Measurements from ENCODE around the gene CCNI2. TPM values are rescaled to one million over a fixed set of nuclear protein-coding genes. Genes with fewer than 3 reads are reported as not detected.
A peak's percentile ranks its signal among the peaks of the same experiment; 100 is the strongest.

Gene CCNI2
- total RNA-seq, 2 experiments from 2014 or later: 6.4 to 6.7 TPM

- Mint-ChIP-seq H3K36me3 (ENCODE audit: low read depth) (no peaks in the 10 kb centered on the region), H3K9me3 (no peaks in the 10 kb centered on the region), H3K27me3 (no peaks in the 10 kb centered on the region), H3K4me3 (no peak overlapping the region), H3K4me1 (peaks cover 10% of the 10 kb centered on the region), H3K27ac (no peak overlapping the region)
- ChIA-PET CTCF (no interaction called here), POLR2A (interaction anchor here (1.5 kb wide), 1 partner anchor 9 kb away, joined by 3 read pairs; no protein-coding TSS in a partner anchor)
- no peak for DNase-seq
Measured at GRCh38 chr5:132772291-132773070, 25.3 kb downstream of the CCNI2 start.

DNA sequence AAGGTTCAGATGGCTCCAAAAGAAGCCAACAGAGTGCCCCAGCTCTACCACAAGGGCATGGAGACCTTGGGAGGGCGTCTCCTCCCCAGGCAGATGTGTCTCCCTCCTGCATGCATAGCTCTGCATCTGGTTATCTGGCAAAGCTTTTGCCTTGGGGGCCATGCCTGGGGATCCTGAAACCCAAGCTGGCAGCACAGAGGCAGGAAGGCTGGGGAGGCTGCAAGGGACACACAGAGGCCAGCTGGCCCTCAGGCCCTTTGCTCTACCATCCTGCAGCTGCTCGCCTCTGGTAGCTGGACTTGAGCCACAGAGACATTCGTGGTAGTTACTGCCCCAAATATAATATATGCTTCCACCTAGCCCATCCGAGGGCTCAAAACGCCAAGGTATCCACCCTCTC, 25.9 kb downstream of the CCNI2 start:
- peaks cover 14% of the 10 kb centered on the region for H3K4me1 Mint-ChIP-seq
- no peak overlapping the region for H3K27ac Mint-ChIP-seq
- ChIA-PET CTCF (no interaction called here), POLR2A (interaction anchor here (1.5 kb wide), 1 partner anchor 10 kb away, joined by 3 read pairs; no protein-coding TSS in a partner anchor)
- H3K9me3 Mint-ChIP-seq: no peaks in the 10 kb centered on the region
- no peak for DNase-seq
- H3K36me3 Mint-ChIP-seq (ENCODE audit: low read depth): peaks cover 3% of the 10 kb centered on the region
- peaks cover 4% of the 10 kb centered on the region for H3K27me3 Mint-ChIP-seq
- no peak overlapping the region for H3K4me3 Mint-ChIP-seq

DNA sequence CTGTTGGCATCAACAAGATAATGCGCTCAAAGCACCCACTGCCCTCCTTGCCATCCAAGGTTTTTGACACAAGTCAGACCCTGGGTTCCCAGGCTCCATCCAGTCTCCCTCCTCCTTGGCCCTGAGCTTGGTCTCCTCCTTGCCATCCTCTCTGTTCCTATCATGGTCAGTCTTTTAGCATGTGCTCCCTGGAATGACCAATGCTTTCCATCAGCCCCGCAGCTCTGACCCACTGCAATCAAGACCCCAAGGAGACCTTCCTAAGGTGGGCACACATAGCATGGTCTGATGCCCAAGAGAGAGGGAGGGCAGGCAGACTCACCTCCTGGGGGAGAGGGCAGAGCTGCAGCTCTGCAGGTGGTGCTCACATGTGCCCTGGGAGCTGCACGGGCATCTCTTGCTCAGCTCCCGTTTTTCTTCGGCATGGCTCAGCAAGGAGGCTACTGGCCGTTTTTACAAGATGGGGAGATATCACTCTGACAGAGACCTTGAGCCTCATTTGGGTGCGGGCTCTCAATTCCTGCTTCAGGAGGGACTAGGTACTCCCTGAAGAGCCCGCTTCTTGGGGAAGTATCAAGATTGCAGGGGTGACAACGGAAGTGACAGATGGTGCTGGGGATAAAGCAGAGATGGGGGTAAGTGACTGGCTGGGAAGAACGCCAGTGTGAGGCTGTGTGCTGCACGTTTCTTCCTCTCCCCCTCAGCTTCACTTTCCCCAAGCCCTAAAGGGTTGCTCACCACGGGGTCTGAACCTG, 26.6 kb downstream of the CCNI2 start:
- Mint-ChIP-seq H3K27me3 (peaks cover 10% of the 10 kb centered on the region), H3K27ac (no peak overlapping the region), H3K9me3 (no peaks in the 10 kb centered on the region), H3K4me3 (no peak overlapping the region), H3K4me1 (peaks cover 16% of the 10 kb centered on the region), H3K36me3 (ENCODE audit: low read depth) (peaks cover 3% of the 10 kb centered on the region)
- DNase-seq: no peak
- ChIA-PET CTCF (no interaction called here), POLR2A (interaction anchor here (1.5 kb wide), 1 partner anchor 10 kb away, joined by 3 read pairs; no protein-coding TSS in a partner anchor)

DNA sequence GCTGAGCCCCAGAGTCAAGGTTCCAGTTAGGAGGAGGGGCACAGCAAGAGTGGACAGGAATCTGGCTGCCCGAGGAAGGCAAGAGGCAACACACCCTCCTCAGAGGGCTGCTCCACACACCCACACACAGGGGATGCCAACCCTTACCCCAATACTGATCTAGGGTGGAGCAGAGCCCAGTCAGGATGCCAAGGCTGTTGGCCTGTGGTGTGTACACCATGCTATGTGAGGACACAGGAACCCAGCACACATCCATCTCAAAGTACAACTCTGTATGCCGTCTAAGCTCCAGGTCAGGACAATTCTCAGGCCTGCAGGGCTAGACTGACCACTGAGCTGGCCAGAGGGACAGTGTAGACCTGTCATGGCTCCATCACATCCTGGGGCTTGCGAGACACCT, 27.2 kb downstream of the CCNI2 start:
- H3K27me3 Mint-ChIP-seq: peaks cover 16% of the 10 kb centered on the region
- peaks cover 16% of the 10 kb centered on the region for H3K4me1 Mint-ChIP-seq
- ChIA-PET CTCF (interaction anchor here (1.0 kb wide), 1 partner anchor 11 kb away, joined by 3 read pairs; no protein-coding TSS in a partner anchor), POLR2A (no interaction called here)
- no peak for DNase-seq
- H3K4me3 Mint-ChIP-seq: no peak overlapping the region
- H3K36me3 Mint-ChIP-seq (ENCODE audit: low read depth): peaks cover 3% of the 10 kb centered on the region
- no peak overlapping the region for H3K27ac Mint-ChIP-seq
- no peaks in the 10 kb centered on the region for H3K9me3 Mint-ChIP-seq

- no peak overlapping the region for H3K4me3 Mint-ChIP-seq
- no peak overlapping the region for H3K27ac Mint-ChIP-seq
- peaks cover 3% of the 10 kb centered on the region for H3K36me3 Mint-ChIP-seq (ENCODE audit: low read depth)
- H3K27me3 Mint-ChIP-seq: peaks cover 20% of the 10 kb centered on the region
- ChIA-PET POLR2A (no interaction called here), CTCF (interaction anchor here (1.0 kb wide), 1 partner anchor 11 kb away, joined by 3 read pairs; no protein-coding TSS in a partner anchor)
- peaks cover 17% of the 10 kb centered on the region for H3K4me1 Mint-ChIP-seq
- DNase-seq: no peak
- H3K9me3 Mint-ChIP-seq: no peaks in the 10 kb centered on the region
Measured at GRCh38 chr5:132774896-132775295, 27.7 kb downstream of the CCNI2 start.

DNA sequence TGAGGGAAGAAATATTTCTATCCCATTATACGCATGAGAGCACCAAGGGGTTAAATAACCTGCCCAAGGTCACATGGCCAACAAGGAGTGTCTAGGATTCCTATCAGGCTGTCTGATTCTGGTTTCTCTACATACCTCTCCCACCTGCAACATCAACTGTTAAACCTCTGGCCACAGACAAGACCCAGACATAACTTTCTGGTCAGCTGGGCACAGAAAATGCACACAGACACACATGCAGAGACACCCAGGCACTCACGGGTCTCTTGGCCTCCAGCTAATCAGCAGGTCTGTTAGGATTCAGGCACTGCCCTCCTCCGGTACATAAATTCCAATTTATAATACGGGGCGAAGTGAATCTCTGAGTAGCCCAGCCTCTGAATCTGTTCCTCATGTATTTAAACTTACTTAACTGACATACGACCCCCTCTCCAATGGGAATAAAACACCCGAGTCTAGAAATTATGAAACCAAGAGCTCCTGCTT, 28.3 kb downstream of the CCNI2 start:
- H3K4me3 Mint-ChIP-seq: peak overlapping the region; percentile 21
- POLR2A ChIA-PET: interaction anchor here (0.7 to 0.8 kb wide), 2 partner anchors 8 to 38 kb away, joined by 3 read pairs; partner anchors contain the start of gene KIF3A

GRCh38 chr5:132776131-132776937, 29.1 kb downstream of the CCNI2 start:
- POLR2A ChIA-PET: interaction anchor here (0.7 to 1.5 kb wide), 5 partner anchors 9 to 364 kb away, joined by 3 to 4 read pairs (median 3); partner anchors contain the start of gene KIF3A
- Mint-ChIP-seq H3K9me3 (no peaks in the 10 kb centered on the region), H3K27ac (no peak overlapping the region), H3K27me3 (peaks cover 28% of the 10 kb centered on the region), H3K4me3 (peak overlapping the region; percentile 65), H3K4me1 (peaks cover 23% of the 10 kb centered on the region), H3K36me3 (ENCODE audit: low read depth) (peaks cover 3% of the 10 kb centered on the region)
- no peak for DNase-seq
- CTCF ChIA-PET: no interaction called here

More for the DNA sequence above, 28.3 kb downstream of the CCNI2 start:
- H3K4me1 Mint-ChIP-seq: peaks cover 20% of the 10 kb centered on the region
- CTCF ChIA-PET: interaction anchor here (1.0 kb wide), 1 partner anchor 10 kb away, joined by 3 read pairs; no protein-coding TSS in a partner anchor
- peaks cover 3% of the 10 kb centered on the region for H3K36me3 Mint-ChIP-seq (ENCODE audit: low read depth)
- H3K9me3 Mint-ChIP-seq: no peaks in the 10 kb centered on the region
- H3K27me3 Mint-ChIP-seq: peaks cover 21% of the 10 kb centered on the region
- no peak overlapping the region for H3K27ac Mint-ChIP-seq
- no peak for DNase-seq

GRCh38 chr5:132776938-132777208, 29.6 kb downstream of the CCNI2 start:
- H3K4me3 Mint-ChIP-seq: no peak overlapping the region
- peaks cover 33% of the 10 kb centered on the region for H3K27me3 Mint-ChIP-seq
- H3K36me3 Mint-ChIP-seq (ENCODE audit: low read depth): peaks cover 3% of the 10 kb centered on the region
- H3K9me3 Mint-ChIP-seq: no peaks in the 10 kb centered on the region
- ChIA-PET CTCF (interaction anchor here (1.5 kb wide), 1 partner anchor 43 kb away, joined by 7 read pairs; no protein-coding TSS in a partner anchor), POLR2A (interaction anchor here (0.9 to 1.5 kb wide), 6 partner anchors 11 to 365 kb away, joined by 3 to 6 read pairs (median 3); partner anchors contain the start of gene CCNI2)
- H3K4me1 Mint-ChIP-seq: peaks cover 23% of the 10 kb centered on the region
- DNase-seq: no peak
- no peak overlapping the region for H3K27ac Mint-ChIP-seq

- Mint-ChIP-seq H3K27ac (no peak within 1 kb of the TSS), H3K9me3 (no peaks in the 10 kb centered on the region), H3K4me1 (peaks cover 23% of the 10 kb centered on the region), H3K36me3 (ENCODE audit: low read depth) (peaks cover 3% of the 10 kb centered on the region), H3K4me3 (peak within 1 kb of the TSS; percentile 73), H3K27me3 (peaks cover 38% of the 10 kb centered on the region)
- ChIA-PET CTCF (interaction anchor here (0.8 to 1.7 kb wide), 3 partner anchors 30 to 279 kb away, joined by 3 to 7 read pairs (median 3); partner anchors contain the start of gene CCNI2), POLR2A (interaction anchor here (0.6 to 1.5 kb wide), 8 partner anchors 10 to 366 kb away, joined by 3 to 6 read pairs (median 3); partner anchors contain the start of gene CCNI2)
- peak; percentile 55 for DNase-seq
Measured at GRCh38 chr5:132777209-132778069, 30.2 kb downstream of the CCNI2 start, which contains the start of gene SEPTIN8. Gene SEPTIN8 (minus strand): TSS chr5:132777239. CDS start chr5:132777137, 102 bp downstream.

GRCh38 chr5:132778129-132778528, 30.9 kb downstream of the CCNI2 start:
- POLR2A ChIA-PET: interaction anchor here (1.1 to 1.5 kb wide), 3 partner anchors 31 to 220 kb away, joined by 3 to 6 read pairs (median 3); partner anchors contain the start of gene CCNI2
- no peak for DNase-seq

GRCh38 chr5:132778856-132779255, 31.6 kb downstream of the CCNI2 start:
- no peak overlapping the region for H3K27ac Mint-ChIP-seq
- POLR2A ChIA-PET: interaction anchor here (1.1 kb wide), 1 partner anchor 221 kb away, joined by 3 read pairs; no protein-coding TSS in a partner anchor
- peaks cover 23% of the 10 kb centered on the region for H3K4me1 Mint-ChIP-seq
- H3K4me3 Mint-ChIP-seq: no peak overlapping the region
- CTCF ChIA-PET: interaction anchor here (1.7 to 1.8 kb wide), 2 partner anchors 32 to 280 kb away, joined by 3 to 8 read pairs; partner anchors contain the start of gene CCNI2
- DNase-seq: no peak
- H3K36me3 Mint-ChIP-seq (ENCODE audit: low read depth): peaks cover 3% of the 10 kb centered on the region
- peaks cover 44% of the 10 kb centered on the region for H3K27me3 Mint-ChIP-seq
- no peaks in the 10 kb centered on the region for H3K9me3 Mint-ChIP-seq

More at GRCh38 chr5:132778129-132778528, 30.9 kb downstream of the CCNI2 start:
- H3K4me3 Mint-ChIP-seq: peak overlapping the region; percentile 73
- H3K4me1 Mint-ChIP-seq: peaks cover 23% of the 10 kb centered on the region
- H3K36me3 Mint-ChIP-seq (ENCODE audit: low read depth): peaks cover 3% of the 10 kb centered on the region
- no peak overlapping the region for H3K27ac Mint-ChIP-seq
- CTCF ChIA-PET: interaction anchor here (0.5 to 1.7 kb wide), 4 partner anchors 31 to 280 kb away, joined by 3 to 7 read pairs (median 4); partner anchors contain the start of gene CCNI2
- H3K27me3 Mint-ChIP-seq: peaks cover 42% of the 10 kb centered on the region
- H3K9me3 Mint-ChIP-seq: no peaks in the 10 kb centered on the region

Data from activated CD4-positive, alpha-beta memory T cell treated with anti-CD3 and anti-CD28 coated beads, Interleukin-2, amount 10 ng/mL, durations not matched to agents 7 days and 5 days (primary cell).